ENCODE measurements around the gene NPTXR. TPM values are rescaled to one million over a fixed set of nuclear protein-coding genes. Genes with fewer than 3 reads are reported as not detected.

Gene NPTXR
- total and polyA plus RNA-seq, 2 experiments from 2014 or later: 0.99 to 2.7 TPM

DNA sequence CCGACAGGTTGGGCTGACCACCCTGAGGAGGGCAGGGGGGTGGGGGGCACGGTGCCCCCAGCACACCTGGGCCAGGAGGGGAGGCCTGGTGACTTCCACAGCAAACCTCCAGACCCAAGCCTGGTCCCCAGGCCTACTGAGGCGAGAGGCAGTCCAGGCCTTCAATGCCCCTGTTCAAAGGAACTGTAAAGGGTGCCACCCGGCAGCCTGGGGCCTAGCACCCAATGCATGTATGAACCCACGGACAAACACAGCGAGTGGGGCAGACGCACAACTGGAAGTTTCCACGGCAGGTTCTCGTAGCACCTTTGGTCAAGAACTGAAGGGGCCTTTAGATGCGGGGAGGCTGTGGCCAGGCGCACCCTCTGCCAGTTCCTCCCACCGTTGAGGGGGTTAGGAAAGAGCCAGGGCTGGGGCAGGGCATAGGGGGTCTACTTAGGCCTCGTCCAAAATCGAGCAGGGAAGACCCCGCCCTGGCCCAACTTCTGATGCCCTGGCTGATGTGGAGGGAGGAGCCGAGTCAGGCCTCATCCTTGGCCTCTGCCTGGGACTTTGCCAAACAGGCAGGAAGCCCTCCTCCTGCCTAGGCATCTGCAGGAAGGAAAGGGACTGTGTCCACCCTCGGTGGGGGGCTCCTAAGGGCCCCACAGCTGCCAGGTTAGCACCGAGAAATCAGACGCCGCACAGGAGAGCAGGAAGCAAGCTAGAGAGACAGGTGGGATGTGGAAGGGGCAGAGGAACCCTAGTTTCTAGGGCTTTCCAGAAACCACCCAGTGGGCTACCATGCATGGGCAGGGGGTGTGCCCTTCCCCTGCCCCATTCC lies 21.6 kb upstream of the NPTXR start:
- Histone ChIP-seq H3K4me3 (no peak overlapping the region), H3K79me2 (ENCODE audit: insufficient read depth) (peaks cover under 1% of the 10 kb centered on the region; the same call in 1 of the 2 replicates), H3K9me2 (ENCODE audit: insufficient read depth) (no peaks in the 10 kb centered on the region), H3K9me3 (ENCODE audit: low read depth) (no peaks in the 10 kb centered on the region), H2AFZ (no peak overlapping the region), H3K4me1 (ENCODE audit: insufficient read depth) (peaks cover 5% of the 10 kb centered on the region), H4K20me1 (ENCODE audit: insufficient read depth) (no peaks in the 10 kb centered on the region), H3F3A (ENCODE audit: insufficient read depth) (no peaks in the 10 kb centered on the region), H3K27ac (no peak overlapping the region), H3K9ac (0 out of 2 replicates have a peak overlapping the region, but pooled peaks have one; percentile 44), H3K36me3 (ENCODE audit: low read depth) (no peaks in the 10 kb centered on the region), H3K27me3 (replicated peaks; ENCODE audit: insufficient read depth) (no peaks in the 10 kb centered on the region), H3K4me2 (ENCODE audit: unreplicated experiment) (no peak overlapping the region)
- TF ChIP-seq EZH2 (IDR thresholded peaks at IDR 0.05; ENCODE audit: insufficient read depth, poor library complexity, severe bottlenecking) (no peak), EZH2phosphoT487 (IDR thresholded peaks at IDR 0.05; ENCODE audit: insufficient read depth, low read depth) (no peak)
- no peak for DNase-seq
- in situ Hi-C loops (cut with MboI): no loop called here
- WGBS, 2 experiments (ENCODE audit: low coverage in 1 of 2, low lambda C conversion rate in 2 of 2, missing lambda C conversion rate in 2 of 2): 75 to 78% methylated on average over 19 to 20 of the region's 20 CpGs

DNA sequence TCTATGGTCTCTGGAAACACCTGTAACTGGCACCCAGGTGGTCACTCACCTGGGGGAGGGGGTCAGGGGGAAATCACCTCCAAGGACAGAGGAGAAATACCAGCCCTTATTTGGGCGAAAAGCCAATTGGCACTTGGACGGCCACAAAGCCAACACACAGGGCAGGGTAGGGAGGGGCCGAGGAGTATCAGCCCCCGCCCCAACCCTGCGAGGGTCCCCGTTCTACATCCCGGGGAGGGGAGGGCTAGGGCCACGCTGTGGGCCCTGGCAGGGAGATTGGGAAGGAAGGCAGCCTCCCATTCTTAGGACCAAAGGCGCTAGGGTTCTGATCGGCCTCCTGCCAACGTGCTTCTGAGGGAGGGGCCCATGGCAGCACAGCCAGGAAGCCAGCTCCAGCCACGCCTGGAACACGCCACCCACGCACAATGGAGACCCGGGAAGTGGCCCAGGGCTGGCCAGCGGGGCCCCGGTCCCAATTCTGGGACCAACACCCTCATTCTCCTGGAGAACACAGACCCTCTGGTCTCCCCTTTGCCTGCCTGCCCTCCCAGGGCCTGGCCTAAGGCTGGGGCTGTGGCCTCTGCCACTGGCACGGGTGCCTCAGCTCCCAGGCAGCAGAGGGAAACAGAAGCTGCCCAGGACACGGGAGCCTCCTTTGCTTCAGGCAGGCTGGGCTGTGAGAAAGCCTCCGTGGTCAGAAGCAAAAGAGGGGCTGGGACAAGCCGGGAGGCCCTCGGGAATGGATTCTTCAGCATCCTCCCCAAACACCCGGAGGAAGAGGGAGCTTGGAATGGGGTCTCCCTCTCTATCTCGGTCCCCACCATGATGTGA lies 20.7 kb upstream of the NPTXR start:
- H3K36me3 ChIP-seq (ENCODE audit: low read depth): no peaks in the 10 kb centered on the region
- peak overlapping the region; percentile 13 for H3K4me2 ChIP-seq (ENCODE audit: unreplicated experiment)
- H3K79me2 ChIP-seq (ENCODE audit: insufficient read depth): no peaks in the 10 kb centered on the region
- 27 to 30% methylated on average over 16 to 24 of the region's 24 CpGs for WGBS, 2 experiments (ENCODE audit: low coverage in 1 of 2, low lambda C conversion rate in 2 of 2, missing lambda C conversion rate in 2 of 2)
- 0 out of 2 replicates have a peak, but pooled peaks cover 4% of the 10 kb centered on the region for H3K4me1 ChIP-seq (ENCODE audit: insufficient read depth)
- H3K9me3 ChIP-seq (ENCODE audit: low read depth): no peaks in the 10 kb centered on the region
- H4K20me1 ChIP-seq (ENCODE audit: insufficient read depth): no peaks in the 10 kb centered on the region
- no peaks in the 10 kb centered on the region for H3K27me3 ChIP-seq (replicated peaks; ENCODE audit: insufficient read depth)
- in situ Hi-C loops (cut with MboI): no loop called here
- DNase-seq: peak; percentile 46
- H3K9me2 ChIP-seq (ENCODE audit: insufficient read depth): no peaks in the 10 kb centered on the region
- H3K27ac ChIP-seq: no peak overlapping the region
- no peaks in the 10 kb centered on the region for H3F3A ChIP-seq (ENCODE audit: insufficient read depth)
- peak overlapping the region; percentile 10; the same call in 1 of the 2 replicates for H2AFZ ChIP-seq
- H3K9ac ChIP-seq: peak overlapping the region; percentile 44
- H3K4me3 ChIP-seq: no peak overlapping the region
- TF ChIP-seq EZH2 (IDR thresholded peaks at IDR 0.05; ENCODE audit: insufficient read depth, poor library complexity, severe bottlenecking) (no peak), EZH2phosphoT487 (IDR thresholded peaks at IDR 0.05; ENCODE audit: insufficient read depth, low read depth) (no peak)

DNA sequence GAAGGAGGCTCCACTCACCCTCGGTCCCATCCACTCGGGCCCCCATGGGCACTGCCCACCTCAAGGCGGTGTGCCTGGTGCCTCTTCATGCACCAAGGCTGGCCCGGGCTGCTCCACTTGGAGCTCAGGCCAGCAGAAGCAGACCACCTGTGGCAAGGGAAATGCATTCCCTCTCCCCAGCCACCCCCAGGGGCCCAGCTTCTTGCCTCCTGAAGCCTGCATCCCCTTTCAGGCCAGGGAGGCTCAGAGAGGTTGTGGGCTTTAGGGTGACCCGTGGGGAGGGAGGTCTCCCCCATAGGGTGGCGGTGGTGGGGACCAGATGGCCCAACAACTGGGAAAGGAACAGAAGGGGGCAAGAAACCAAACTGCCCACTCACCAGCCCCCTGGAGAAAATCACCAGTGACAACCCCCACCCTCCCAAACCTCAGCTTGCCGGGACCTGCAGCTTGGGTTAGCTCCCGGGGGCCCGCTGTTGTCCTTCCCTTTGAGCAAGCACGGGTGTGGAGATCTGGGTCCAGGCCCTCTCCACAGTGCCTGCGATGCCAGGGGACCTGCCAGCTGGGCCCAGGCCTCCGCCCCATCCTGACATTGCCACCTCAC lies 19.8 kb upstream of the NPTXR start:
- TF ChIP-seq EZH2 (IDR thresholded peaks at IDR 0.05; ENCODE audit: insufficient read depth, poor library complexity, severe bottlenecking) (no peak), EZH2phosphoT487 (IDR thresholded peaks at IDR 0.05; ENCODE audit: insufficient read depth, low read depth) (no peak)

More for the DNA sequence above, 19.8 kb upstream of the NPTXR start:
- Histone ChIP-seq H4K20me1 (ENCODE audit: insufficient read depth) (no peaks in the 10 kb centered on the region), H3K36me3 (ENCODE audit: low read depth) (no peaks in the 10 kb centered on the region), H3K27me3 (replicated peaks; ENCODE audit: insufficient read depth) (no peaks in the 10 kb centered on the region), H3K4me2 (ENCODE audit: unreplicated experiment) (no peak overlapping the region), H3K9ac (no peak overlapping the region), H3K4me3 (no peak overlapping the region), H3K4me1 (ENCODE audit: insufficient read depth) (0 out of 2 replicates have a peak, but pooled peaks cover 4% of the 10 kb centered on the region), H3K79me2 (ENCODE audit: insufficient read depth) (no peaks in the 10 kb centered on the region), H3F3A (ENCODE audit: insufficient read depth) (no peaks in the 10 kb centered on the region), H2AFZ (no peak overlapping the region), H3K9me2 (ENCODE audit: insufficient read depth) (no peaks in the 10 kb centered on the region), H3K27ac (no peak overlapping the region), H3K9me3 (ENCODE audit: low read depth) (no peaks in the 10 kb centered on the region)
- in situ Hi-C loops (cut with MboI): no loop called here
- WGBS, 2 experiments (ENCODE audit: low coverage in 1 of 2, low lambda C conversion rate in 2 of 2, missing lambda C conversion rate in 2 of 2): 75 to 79% methylated on average over 12 of the region's 12 CpGs
- no peak for DNase-seq

All from GM23248 (cell line).